GM12873 (cell line): ENCODE results near the gene ACTN3.

ENCODE experiments used
- TF ChIP-seq, protein P1 (sequence below): IDR thresholded peaks from 2 replicates; pipeline ENCODE4 v1.5.1; 2012; ENCODE audit warnings: low read depth, mild to moderate bottlenecking, moderate library complexity, low read length, control low read depth; ENCODE audit not compliant: insufficient read depth; ENCODE audit errors: missing control alignments

The ACTN3 gene

DNA sequence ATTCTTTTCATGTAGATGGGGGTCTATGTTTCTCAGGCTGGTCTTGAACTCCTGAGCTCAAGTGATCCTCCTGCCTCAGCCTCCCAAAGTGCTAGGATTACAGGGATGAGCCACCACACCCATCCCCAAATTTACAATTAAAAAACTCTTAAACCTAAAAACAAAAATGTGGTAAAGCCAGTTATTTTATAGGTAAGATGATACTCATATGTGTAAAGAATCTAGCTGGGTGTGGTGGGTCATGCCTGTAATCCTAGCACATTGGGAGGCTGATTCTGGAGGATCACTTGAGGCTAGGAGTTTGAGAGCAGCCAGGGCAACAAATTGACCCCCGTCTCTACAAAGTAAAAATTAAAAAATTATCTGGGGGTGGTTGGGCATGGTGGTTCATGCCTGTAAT is 65.8 kb downstream of the ACTN3 start:
- TF ChIP-seq, protein P1, sequence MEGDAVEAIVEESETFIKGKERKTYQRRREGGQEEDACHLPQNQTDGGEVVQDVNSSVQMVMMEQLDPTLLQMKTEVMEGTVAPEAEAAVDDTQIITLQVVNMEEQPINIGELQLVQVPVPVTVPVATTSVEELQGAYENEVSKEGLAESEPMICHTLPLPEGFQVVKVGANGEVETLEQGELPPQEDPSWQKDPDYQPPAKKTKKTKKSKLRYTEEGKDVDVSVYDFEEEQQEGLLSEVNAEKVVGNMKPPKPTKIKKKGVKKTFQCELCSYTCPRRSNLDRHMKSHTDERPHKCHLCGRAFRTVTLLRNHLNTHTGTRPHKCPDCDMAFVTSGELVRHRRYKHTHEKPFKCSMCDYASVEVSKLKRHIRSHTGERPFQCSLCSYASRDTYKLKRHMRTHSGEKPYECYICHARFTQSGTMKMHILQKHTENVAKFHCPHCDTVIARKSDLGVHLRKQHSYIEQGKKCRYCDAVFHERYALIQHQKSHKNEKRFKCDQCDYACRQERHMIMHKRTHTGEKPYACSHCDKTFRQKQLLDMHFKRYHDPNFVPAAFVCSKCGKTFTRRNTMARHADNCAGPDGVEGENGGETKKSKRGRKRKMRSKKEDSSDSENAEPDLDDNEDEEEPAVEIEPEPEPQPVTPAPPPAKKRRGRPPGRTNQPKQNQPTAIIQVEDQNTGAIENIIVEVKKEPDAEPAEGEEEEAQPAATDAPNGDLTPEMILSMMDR: no peak
